H1 (cell line): ENCODE results near the gene NEBL. TPM values are rescaled to one million over a fixed set of nuclear protein-coding genes. Genes with fewer than 3 reads are reported as not detected.

Experiments used
- ATF3 ChIP-seq: IDR thresholded peaks from 2 replicates; pipeline ENCODE4 v1.6.1; 2011; ENCODE audit warnings: low read depth, mild to moderate bottlenecking, low read length; ENCODE audit not compliant: insufficient read depth
- polyA plus RNA-seq, 7 experiments: library from polyadenylated mRNA; depleted of rRNA in 3 of 7; stranded (reverse) in 5 of 7; unstranded in 2 of 7; fragments of >200 nt in 5 of 7; fragments of 200-250 nt in 2 of 7; gene quantifications; 1 replicate in 5 of 7; 2 replicates in 1 of 7; 4 replicates in 1 of 7; pipeline versions ENCODE4 v1.2.1 to v1.2.3, GENCODE V29; 2011 to 2013; ENCODE audit warnings: missing spikeins in 2 of 7, mixed read lengths in 2 of 7
- total RNA-seq: library from RNA; stranded (reverse); fragmentation: NEBNext Ultra II Directional; extraction: Animal tissue kit (Norgen Biotek cat#: 25700); gene quantifications from 2 replicates; pipeline ENCODE4 v1.2.1, GENCODE V29; 2021

The NEBL gene
- total and polyA plus RNA-seq, 2 of the 8 experiments (the other 6 are each of a cell fraction or from before 2014, with no cell fraction given) = 7.5 to 10.5 TPM

- no peak for TF ChIP-seq ATF3
Observed at GRCh38 chr10:20767028-20767427, 130.1 kb downstream of the NEBL start (continued).
